ENCODE results near the gene NPVF. TPM values are rescaled to one million over a fixed set of nuclear protein-coding genes. Genes with fewer than 3 reads are reported as not detected.
A peak's percentile ranks its signal among the peaks of the same experiment; 100 is the strongest.

NPVF gene
- total and polyA plus RNA-seq, 7 donors: not detected

GRCh38 chr7:25181532-25181931, 46.8 kb downstream of the NPVF start:
- no peak overlapping the region for H3K4me3 ChIP-seq
- H3K9me3 ChIP-seq: no peaks in the 10 kb centered on the region
- peaks cover 5% of the 10 kb centered on the region for H3K4me1 ChIP-seq
- H3K36me3 ChIP-seq (ENCODE audit: insufficient read depth in 1 of 2, low read depth in 1 of 2): no peaks in the 10 kb centered on the region
- no peak overlapping the region for H3K27ac ChIP-seq
- intact Hi-C loops (cut with DNase I): no loop called here
- ATAC-seq: no peak
- WGBS, 3 donors: 82 to 86% (median 85%) methylated on average over 3 of the region's 3 CpGs
- DNase-seq: no peak
- no peaks in the 10 kb centered on the region for H3K27me3 ChIP-seq (ENCODE audit: insufficient read depth in 3 of 3, low read length in 2 of 3)
- no peak for TF ChIP-seq CTCF (IDR thresholded peaks at IDR 0.05)

DNA sequence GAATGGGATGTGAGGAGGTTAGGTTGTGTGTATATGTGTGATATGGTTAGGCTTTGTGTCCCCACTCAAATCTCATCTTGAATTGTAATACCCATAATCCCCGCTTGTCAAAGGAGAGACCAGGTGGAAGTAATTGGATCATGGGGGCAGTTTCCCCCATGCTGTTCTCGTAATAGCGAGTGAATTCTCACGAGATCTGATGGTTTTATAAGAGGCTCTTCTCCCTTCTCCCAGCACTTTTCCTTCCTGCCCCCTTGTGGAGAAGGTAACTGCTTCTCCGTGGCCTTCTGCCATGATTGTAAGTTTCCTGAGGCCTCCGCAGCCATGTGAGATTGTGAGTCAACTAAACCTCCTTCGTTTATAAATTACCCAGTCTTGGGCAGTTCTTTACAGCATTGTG, 47.3 kb downstream of the NPVF start:
- H3K9me3 ChIP-seq: no peaks in the 10 kb centered on the region
- no peak for TF ChIP-seq CTCF (IDR thresholded peaks at IDR 0.05)
- WGBS, 3 donors: 78 to 85% (median 84%) methylated on average over 7 of the region's 7 CpGs
- no peaks in the 10 kb centered on the region for H3K27me3 ChIP-seq (ENCODE audit: insufficient read depth in 3 of 3, low read length in 2 of 3)
- no peaks in the 10 kb centered on the region for H3K36me3 ChIP-seq (ENCODE audit: insufficient read depth in 1 of 2, low read depth in 1 of 2)
- peaks cover 5% of the 10 kb centered on the region for H3K4me1 ChIP-seq
- ATAC-seq (no peak), DNase-seq (no peak)
- peak overlapping the region; percentile 81 for H3K4me3 ChIP-seq
- intact Hi-C loops (cut with DNase I): no loop called here
- H3K27ac ChIP-seq: no peak overlapping the region

DNA sequence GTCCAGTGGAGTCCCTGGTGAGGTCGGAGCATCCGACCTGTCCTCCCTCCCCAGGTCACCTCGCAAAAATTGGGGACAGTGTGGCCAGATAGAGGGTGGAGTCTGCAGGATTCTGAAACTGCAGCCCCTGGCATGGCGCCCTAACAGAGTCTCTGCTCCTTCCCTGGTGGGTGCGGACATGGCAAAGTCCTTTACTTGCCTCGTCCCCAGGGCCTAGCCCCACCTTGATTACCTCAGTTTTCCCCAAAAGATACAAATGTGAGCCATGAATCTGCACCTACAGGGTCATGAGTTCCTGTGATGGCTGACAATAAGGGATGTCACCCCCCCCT, 47.7 kb downstream of the NPVF start:
- intact Hi-C loops (cut with DNase I): no loop called here
- Histone ChIP-seq H3K36me3 (ENCODE audit: insufficient read depth in 1 of 2, low read depth in 1 of 2) (no peaks in the 10 kb centered on the region), H3K9me3 (no peaks in the 10 kb centered on the region), H3K4me1 (peaks cover 5% of the 10 kb centered on the region), H3K27ac (peak overlapping the region; percentile 65), H3K27me3 (ENCODE audit: insufficient read depth in 3 of 3, low read length in 2 of 3) (no peaks in the 10 kb centered on the region), H3K4me3 (peak overlapping the region; percentile 81)
- TF ChIP-seq CTCF (IDR thresholded peaks at IDR 0.05): no peak
- ATAC-seq (peak in 2 of 4 donors; percentile 40 to 53), DNase-seq (no peak)
- WGBS, 3 donors: 13 to 18% (median 13%) methylated on average over 6 of the region's 6 CpGs

DNA sequence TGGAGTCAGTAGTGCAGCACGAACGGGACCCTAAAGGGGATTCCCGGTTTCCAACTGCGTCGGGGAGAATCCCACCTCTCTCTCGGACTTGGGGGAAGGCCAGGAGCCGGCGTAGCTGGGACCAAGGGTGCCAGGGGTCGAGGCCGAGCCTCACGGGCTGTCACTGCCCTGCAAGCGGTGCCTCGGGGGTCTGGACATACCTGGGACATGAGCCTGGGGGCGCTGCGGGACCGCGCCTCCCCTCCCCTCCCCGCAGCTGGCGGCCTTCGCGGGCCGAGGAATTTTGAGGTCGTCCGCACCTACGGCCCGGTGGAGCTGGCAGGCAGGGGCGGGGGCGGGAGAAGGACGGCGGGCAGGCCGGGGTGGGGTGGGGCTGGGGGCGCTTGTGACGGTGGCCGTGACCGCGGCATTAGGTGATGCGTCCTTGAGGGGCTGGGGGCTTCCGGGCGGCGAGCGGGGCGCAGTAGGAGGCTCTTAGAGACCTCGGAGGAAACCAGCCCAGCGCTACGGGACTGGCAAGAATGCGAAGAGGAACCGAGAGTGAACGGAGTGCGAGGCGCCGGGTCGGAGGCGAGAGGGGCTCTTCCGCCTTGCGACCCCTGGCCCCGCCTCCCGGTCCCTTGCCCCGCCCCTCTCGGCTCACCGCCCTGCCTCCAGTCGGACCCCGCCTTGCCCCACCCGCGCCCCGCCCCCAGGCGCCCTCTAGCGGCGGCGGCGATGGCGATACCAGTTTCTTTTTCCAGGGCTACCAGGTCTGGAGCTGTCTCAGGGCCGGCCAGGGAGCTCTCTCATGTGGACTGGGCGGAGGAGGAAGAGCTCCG, 48.3 kb downstream of the NPVF start:
- Histone ChIP-seq H3K9me3 (no peaks in the 10 kb centered on the region), H3K27ac (peak overlapping the region; percentile 65), H3K36me3 (ENCODE audit: insufficient read depth in 1 of 2, low read depth in 1 of 2) (no peaks in the 10 kb centered on the region), H3K27me3 (ENCODE audit: insufficient read depth in 3 of 3, low read length in 2 of 3) (no peaks in the 10 kb centered on the region), H3K4me3 (peak overlapping the region; percentile 81), H3K4me1 (peaks cover 5% of the 10 kb centered on the region)
- WGBS, 3 donors: 1 to 2% (median 1%) methylated on average over 52 to 74 of the region's 74 CpGs
- peak; percentile 92 for TF ChIP-seq CTCF (IDR thresholded peaks at IDR 0.05)
- DNase-seq: peak; percentile 92 to 95
- intact Hi-C loops (cut with DNase I): no loop called here
- peak; percentile 97 to 99 (median 98) for ATAC-seq

GRCh38 chr7:25179325-25179724, 49.0 kb downstream of the NPVF start:
- peak overlapping the region; percentile 65 for H3K27ac ChIP-seq
- no peaks in the 10 kb centered on the region for H3K27me3 ChIP-seq (ENCODE audit: insufficient read depth in 3 of 3, low read length in 2 of 3)
- intact Hi-C loops (cut with DNase I): no loop called here
- 58 to 74% (median 59%) methylated on average over 9 of the region's 9 CpGs for WGBS, 3 donors
- H3K36me3 ChIP-seq (ENCODE audit: insufficient read depth in 1 of 2, low read depth in 1 of 2): no peaks in the 10 kb centered on the region
- TF ChIP-seq CTCF (IDR thresholded peaks at IDR 0.05): no peak
- H3K4me1 ChIP-seq: peaks cover 5% of the 10 kb centered on the region
- H3K4me3 ChIP-seq: peak overlapping the region; percentile 81
- no peaks in the 10 kb centered on the region for H3K9me3 ChIP-seq
- DNase-seq (no peak), ATAC-seq (no peak)
